Heart left ventricle (tissue), 13 donors: ENCODE data around the gene HMCN2.

Experiments used
- POLR2A ChIP-seq, 2 donors: fragments of 450-650 bp; IDR thresholded peaks; one replicate each; pipeline ENCODE4 v1.6.1; 2017; ENCODE audit warnings: antibody characterized with exemption in 2 of 2, mild to moderate bottlenecking in 2 of 2, moderate library complexity in 2 of 2
- TF ChIP-seq, protein P1 (sequence below), 12 donors: fragments of 200-600 bp; sonication (generic) in 4 of 12; IDR thresholded peaks; one replicate each; pipeline versions ENCODE4 v1.5.0 to v1.8.0; 2018 to 2022; ENCODE audit warnings: antibody characterized with exemption in 12 of 12, mild to moderate bottlenecking in 5 of 12
- donor health status: ischemic (EF 13 %, LVEDD 7.1; RV severe dilation, severe dysfunction).
- donor health status: DM: no; HTN: yes; CAD: no.
- donor health status: DM: no; HTN: no; CAD: no.
- donor health status: ischemic (EF 25% LVEDD 6.9; RV normal size, moderate dysfunction).
- donor health status: ischemic (EF 25% LVEDD 5.7; RV mildly dilated, moderate dysfunction).
- donor health status: ischemic (EF 35%, LVEDD 5.7; RV mildly dilated, moderate dysfunction).
- donor health status: nonischemic (EF 11% LVEDD 7.7; RV severe dilation, severe dysfunction).
- donor health status: DM: yes; HTN: yes; CAD: no.
- donor health status: PGD.
- donor health status: ischemic (EF 29% LVEDD 5.4; RV normal size, mild dysfunction).
- donor health status: nonischemic (EF 23%, LVEDD 6.1; RV moderate dilation, normal function).

DNA sequence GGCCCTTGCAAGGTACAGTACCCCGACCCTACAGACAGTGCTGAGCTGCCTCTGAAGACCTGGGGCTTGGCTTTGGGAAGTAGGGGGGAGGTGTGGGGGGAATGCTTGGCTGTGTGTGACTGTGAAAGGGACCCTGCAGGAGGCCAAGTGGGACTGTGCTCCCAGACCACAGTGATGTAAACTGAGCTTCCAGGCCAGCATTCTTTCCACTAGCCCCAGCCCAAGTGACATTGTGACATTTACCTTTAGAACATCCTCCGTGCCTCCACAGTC is 31.2 kb downstream of the HMCN2 start:
- TF ChIP-seq, protein P1, sequence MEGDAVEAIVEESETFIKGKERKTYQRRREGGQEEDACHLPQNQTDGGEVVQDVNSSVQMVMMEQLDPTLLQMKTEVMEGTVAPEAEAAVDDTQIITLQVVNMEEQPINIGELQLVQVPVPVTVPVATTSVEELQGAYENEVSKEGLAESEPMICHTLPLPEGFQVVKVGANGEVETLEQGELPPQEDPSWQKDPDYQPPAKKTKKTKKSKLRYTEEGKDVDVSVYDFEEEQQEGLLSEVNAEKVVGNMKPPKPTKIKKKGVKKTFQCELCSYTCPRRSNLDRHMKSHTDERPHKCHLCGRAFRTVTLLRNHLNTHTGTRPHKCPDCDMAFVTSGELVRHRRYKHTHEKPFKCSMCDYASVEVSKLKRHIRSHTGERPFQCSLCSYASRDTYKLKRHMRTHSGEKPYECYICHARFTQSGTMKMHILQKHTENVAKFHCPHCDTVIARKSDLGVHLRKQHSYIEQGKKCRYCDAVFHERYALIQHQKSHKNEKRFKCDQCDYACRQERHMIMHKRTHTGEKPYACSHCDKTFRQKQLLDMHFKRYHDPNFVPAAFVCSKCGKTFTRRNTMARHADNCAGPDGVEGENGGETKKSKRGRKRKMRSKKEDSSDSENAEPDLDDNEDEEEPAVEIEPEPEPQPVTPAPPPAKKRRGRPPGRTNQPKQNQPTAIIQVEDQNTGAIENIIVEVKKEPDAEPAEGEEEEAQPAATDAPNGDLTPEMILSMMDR (IDR thresholded peaks at IDR 0.05), result no peak
- no peak for TF ChIP-seq POLR2A (IDR thresholded peaks at IDR 0.05)
